ENCODE results near the gene HIPK2.

HIPK2 gene

GRCh38 chr7:139733751-139734150, 44.0 kb downstream of the HIPK2 start:
- DNase-seq: no peak

GRCh38 chr7:139732471-139733167, 45.2 kb downstream of the HIPK2 start:
- no peak for DNase-seq

GRCh38 chr7:139731802-139732470, 45.9 kb downstream of the HIPK2 start:
- no peak for DNase-seq

- peak in 1 of 5 donors; percentile 13 for DNase-seq
Measured at GRCh38 chr7:139730746-139731612, 46.8 kb downstream of the HIPK2 start.

GRCh38 chr7:139728203-139728602, 49.6 kb downstream of the HIPK2 start:
- DNase-seq: no peak

- no peak for DNase-seq
Measured at GRCh38 chr7:139727151-139727705, 50.6 kb downstream of the HIPK2 start.

- no peak for DNase-seq
Measured at GRCh38 chr7:139726485-139726869, 51.3 kb downstream of the HIPK2 start.

- no peak for DNase-seq
Measured at GRCh38 chr7:139725858-139726484, 51.8 kb downstream of the HIPK2 start.

- DNase-seq: no peak
Measured at GRCh38 chr7:139725077-139725476, 52.7 kb downstream of the HIPK2 start.

GRCh38 chr7:139722604-139723003, 55.2 kb downstream of the HIPK2 start:
- no peak for DNase-seq

- DNase-seq: no peak
Measured at GRCh38 chr7:139721821-139722220, 56.0 kb downstream of the HIPK2 start.

GRCh38 chr7:139721417-139721816, 56.4 kb downstream of the HIPK2 start:
- DNase-seq: no peak

- peak in 1 of 5 donors; percentile 35 for DNase-seq
Measured at GRCh38 chr7:139720705-139721231, 57.0 kb downstream of the HIPK2 start.

GRCh38 chr7:139720186-139720585, 57.6 kb downstream of the HIPK2 start:
- no peak for DNase-seq

- DNase-seq: no peak
Measured at GRCh38 chr7:139718859-139719258, 58.9 kb downstream of the HIPK2 start.

- no peak for DNase-seq
Measured at GRCh38 chr7:139718141-139718540, 59.7 kb downstream of the HIPK2 start.

GRCh38 chr7:139716156-139716942, 61.4 kb downstream of the HIPK2 start:
- DNase-seq: no peak

GRCh38 chr7:139715194-139715815, 62.5 kb downstream of the HIPK2 start:
- no peak for DNase-seq

- DNase-seq: no peak
Measured at GRCh38 chr7:139714163-139714901, 63.5 kb downstream of the HIPK2 start.

GRCh38 chr7:139713526-139714162, 64.2 kb downstream of the HIPK2 start:
- no peak for DNase-seq

Measured in T-helper 1 cell (primary cell).